Panc1 (cell line): Measurements from ENCODE around the gene CRIP3. TPM values are rescaled to one million over a fixed set of nuclear protein-coding genes. Genes with fewer than 3 reads are reported as not detected.

Experiments
- ATAC-seq: fragments of 200-7000 bp; cut with Tn5 transposase; 2 replicates; pipeline ENCODE4 v1.9.1; 2020; ENCODE audit warnings: mild to moderate bottlenecking, moderate library complexity
- BruUV-seq: library from RNA; stranded (reverse); fragments of 400-500 nt; replicated peaks from 2 replicates; lab custom pipeline; 2021; lab: Mats Ljungman, UMichigan
- CTCF ChIA-PET: fragments of 300-600 bp; sonication (Branson Sonifier 250); formaldehyde crosslinking; loops from one replicate; lab custom pipeline; 2022; ENCODE audit warnings: antibody characterized with exemption; lab: Charles Lee
- POLR2A ChIA-PET: fragments of 300-600 bp; sonication (Branson Sonifier 250); formaldehyde crosslinking; loops from one replicate; lab custom pipeline; 2022; ENCODE audit warnings: antibody characterized with exemption; lab: Charles Lee
- DNase-seq: peaks from one replicate; pipeline ENCODE4 v3.0.0-alpha.2; 2010; ENCODE audit warnings: low read depth, low spot score
- H3K27ac ChIP-seq: 2 replicates; pipeline ENCODE4 v1.5.1; 2011; ENCODE audit warnings: mild to moderate bottlenecking, low read length, inconsistent platforms
- H3K27me3 ChIP-seq: fragments of 200-500 bp; sonication (Bioruptor generic); 2 replicates; pipeline ENCODE4 v1.6.0; 2014; ENCODE audit warnings: low read length, inconsistent platforms; ENCODE audit not compliant: control insufficient read depth, insufficient read depth
- H3K36me3 ChIP-seq: fragments of 200-500 bp; sonication (Bioruptor generic); 2 replicates; pipeline ENCODE4 v1.5.1; 2014; ENCODE audit warnings: inconsistent platforms, mild to moderate bottlenecking, low read length, moderate library complexity; ENCODE audit not compliant: control insufficient read depth, insufficient read depth
- H3K4me1 ChIP-seq: 2 replicates; pipeline ENCODE4 v1.5.1; 2011; ENCODE audit warnings: inconsistent platforms, mild to moderate bottlenecking, low read length, moderate library complexity; ENCODE audit not compliant: control insufficient read depth, insufficient read depth
- H3K4me3 ChIP-seq, 2 experiments: 2 replicates each; pipeline ENCODE4 v1.5.1; 2011 to 2012; ENCODE audit warnings: low read depth in 2 of 2, low read length in 2 of 2, mild to moderate bottlenecking in 2 of 2, inconsistent platforms in 1 of 2, moderate library complexity in 1 of 2
- H3K9me3 ChIP-seq: fragments of 200-500 bp; sonication (Bioruptor generic); 2 replicates; pipeline ENCODE4 v1.5.1; 2014; ENCODE audit warnings: low read depth, mild to moderate bottlenecking, inconsistent platforms, low read length, moderate library complexity; ENCODE audit not compliant: control insufficient read depth, insufficient read depth
- POLR2AphosphoS5 ChIP-seq: IDR thresholded peaks from 2 replicates; pipeline ENCODE4 v1.6.1; 2012; ENCODE audit warnings: mild to moderate bottlenecking, low read depth, low read length, moderate library complexity
- REST ChIP-seq, 2 experiments: IDR thresholded peaks; 2 replicates each; pipeline ENCODE4 v1.6.1; 2011 to 2012; ENCODE audit warnings: low read depth in 2 of 2, control low read depth in 1 of 2, low read length in 1 of 2, mild to moderate bottlenecking in 1 of 2, moderate library complexity in 1 of 2; ENCODE audit not compliant: insufficient read depth in 1 of 2
- SIN3A ChIP-seq: IDR thresholded peaks from 2 replicates; pipeline ENCODE4 v1.6.1; 2012; ENCODE audit warnings: low read depth, mild to moderate bottlenecking, low read length, moderate library complexity, borderline replicate concordance; ENCODE audit not compliant: insufficient read depth
- TCF7L2 ChIP-seq: IDR thresholded peaks from 2 replicates; pipeline ENCODE4 v1.6.1; 2011; ENCODE audit warnings: mild to moderate bottlenecking, low read depth, low read length, inconsistent platforms
- in situ Hi-C: cut with HindIII; loops from 2 replicates; pipeline ENCODE4 v1.10.0; 2016; ENCODE audit warnings: low sequenced_read_pairs, low pct_unique_long_range_greater_than_20kb
- intact Hi-C: fragments of 100-400 bp; cut with micrococcal nuclease; formaldehyde crosslinking; loops from one replicate; pipeline ENCODE4 v1.10.0; 2022; ENCODE audit not compliant: unreplicated experiment
- total RNA-seq: library from RNA; stranded (reverse); gene quantifications from one replicate; pipeline ENCODE4 v1.2.1, GENCODE V29; 2021; ENCODE audit not compliant: unreplicated experiment
- TF ChIP-seq, protein P1 (sequence below): fragments of 450-650 bp; IDR thresholded peaks from 2 replicates; pipeline ENCODE4 v1.5.1; 2017; ENCODE audit warnings: mild to moderate bottlenecking

The CRIP3 gene
- total RNA-seq, 1 experiment from 2014 or later = 0.64 TPM

DNA sequence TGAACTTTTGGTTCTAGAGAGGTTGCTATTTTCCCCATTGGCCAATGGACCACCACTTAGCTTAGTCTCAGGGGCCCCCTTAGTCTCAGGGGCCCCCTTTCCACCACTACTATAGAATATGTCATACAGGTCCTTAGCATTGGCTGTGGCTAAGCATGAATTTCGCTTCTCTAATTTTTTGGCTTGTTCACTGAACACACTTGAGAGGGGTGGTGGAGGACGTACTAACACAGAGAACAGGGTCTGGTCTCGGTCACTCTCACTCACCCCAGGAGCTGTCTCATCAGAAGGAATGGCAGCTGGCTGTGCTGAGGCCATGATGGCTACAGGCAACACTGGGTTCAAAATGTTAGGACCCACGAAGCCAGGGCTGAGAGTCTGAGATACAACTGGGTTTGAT is 30.5 kb upstream of the CRIP3 start:
- in situ Hi-C loops = no loop called here
- DNase-seq (no peak), ATAC-seq (no peak)
- ChIA-PET POLR2A (no interaction called here), CTCF (no interaction called here)
- H3K9me3 ChIP-seq = no peaks in the 10 kb centered on the region
- BruUV-seq = no TSS peak
- intact Hi-C loops = no loop called here
- H3K27me3 ChIP-seq = no peaks in the 10 kb centered on the region
- no peak for TF ChIP-seq POLR2AphosphoS5
- TF ChIP-seq TCF7L2 = no peak
- H3K36me3 ChIP-seq = peaks cover 35% of the 10 kb centered on the region
- no peak overlapping the region for H3K27ac ChIP-seq
- H3K4me3 ChIP-seq = no peak overlapping the region
- no peaks in the 10 kb centered on the region for H3K4me1 ChIP-seq

DNA sequence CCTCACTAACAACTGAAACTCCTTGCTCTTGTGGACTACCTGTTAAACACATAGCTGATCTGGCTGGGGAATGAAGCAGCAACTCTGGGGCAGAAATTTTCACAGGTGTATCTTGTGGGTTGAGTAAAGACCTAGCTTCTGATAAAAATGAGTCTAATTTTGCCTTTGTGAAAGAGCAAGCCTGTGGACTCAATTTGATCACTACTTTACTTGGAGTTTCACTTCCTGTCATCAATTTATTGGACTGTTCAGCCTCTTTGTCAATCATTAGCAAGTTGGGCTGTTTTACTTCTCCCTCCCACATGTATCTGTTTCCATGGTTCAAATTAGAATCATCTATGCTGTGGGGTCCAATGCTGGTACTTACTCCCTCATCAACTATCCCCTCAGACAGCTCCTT is 29.6 kb upstream of the CRIP3 start:
- no TSS peak for BruUV-seq
- ATAC-seq = no peak
- ChIA-PET POLR2A (no interaction called here), CTCF (interaction anchor here (0.5 kb wide), 1 partner anchor 8 kb away, joined by 5 read pairs; no protein-coding TSS in a partner anchor)
- intact Hi-C loops (no loop called here), in situ Hi-C loops (no loop called here)
- no peak for DNase-seq
- H3K9me3 ChIP-seq = no peaks in the 10 kb centered on the region
- H3K4me1 ChIP-seq = no peaks in the 10 kb centered on the region
- peaks cover 30% of the 10 kb centered on the region for H3K36me3 ChIP-seq
- no peak overlapping the region for H3K27ac ChIP-seq
- H3K27me3 ChIP-seq = no peaks in the 10 kb centered on the region
- H3K4me3 ChIP-seq = no peak overlapping the region
- no peak for TF ChIP-seq TCF7L2
- TF ChIP-seq SIN3A = no peak
- TF ChIP-seq REST (IDR thresholded peaks at IDR 0.05; ENCODE audit: insufficient read depth in 1 of 2, low read depth in 2 of 2, low read length in 1 of 2) = no peak
- TF ChIP-seq, protein P1, sequence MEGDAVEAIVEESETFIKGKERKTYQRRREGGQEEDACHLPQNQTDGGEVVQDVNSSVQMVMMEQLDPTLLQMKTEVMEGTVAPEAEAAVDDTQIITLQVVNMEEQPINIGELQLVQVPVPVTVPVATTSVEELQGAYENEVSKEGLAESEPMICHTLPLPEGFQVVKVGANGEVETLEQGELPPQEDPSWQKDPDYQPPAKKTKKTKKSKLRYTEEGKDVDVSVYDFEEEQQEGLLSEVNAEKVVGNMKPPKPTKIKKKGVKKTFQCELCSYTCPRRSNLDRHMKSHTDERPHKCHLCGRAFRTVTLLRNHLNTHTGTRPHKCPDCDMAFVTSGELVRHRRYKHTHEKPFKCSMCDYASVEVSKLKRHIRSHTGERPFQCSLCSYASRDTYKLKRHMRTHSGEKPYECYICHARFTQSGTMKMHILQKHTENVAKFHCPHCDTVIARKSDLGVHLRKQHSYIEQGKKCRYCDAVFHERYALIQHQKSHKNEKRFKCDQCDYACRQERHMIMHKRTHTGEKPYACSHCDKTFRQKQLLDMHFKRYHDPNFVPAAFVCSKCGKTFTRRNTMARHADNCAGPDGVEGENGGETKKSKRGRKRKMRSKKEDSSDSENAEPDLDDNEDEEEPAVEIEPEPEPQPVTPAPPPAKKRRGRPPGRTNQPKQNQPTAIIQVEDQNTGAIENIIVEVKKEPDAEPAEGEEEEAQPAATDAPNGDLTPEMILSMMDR = no peak
- TF ChIP-seq POLR2AphosphoS5 = no peak

GRCh38 chr6:43336382-43336781 is 27.8 kb upstream of the CRIP3 start:
- no peaks in the 10 kb centered on the region for H3K9me3 ChIP-seq
- intact Hi-C loops (no loop called here), in situ Hi-C loops (no loop called here)
- DNase-seq (no peak), ATAC-seq (no peak)
- H3K27me3 ChIP-seq = no peaks in the 10 kb centered on the region
- no TSS peak for BruUV-seq
- H3K4me1 ChIP-seq = no peaks in the 10 kb centered on the region
- TF ChIP-seq SIN3A (no peak), POLR2AphosphoS5 (no peak), REST (IDR thresholded peaks at IDR 0.05; ENCODE audit: insufficient read depth in 1 of 2, low read depth in 2 of 2, low read length in 1 of 2) (no peak), TCF7L2 (no peak)
- TF ChIP-seq, protein P1 = no peak
- ChIA-PET POLR2A (no interaction called here), CTCF (no interaction called here)
- H3K36me3 ChIP-seq = peaks cover 21% of the 10 kb centered on the region
- no peak overlapping the region for H3K27ac ChIP-seq
- no peak overlapping the region for H3K4me3 ChIP-seq
